Measurements from ENCODE around the gene CYLD. TPM values are rescaled to one million over a fixed set of nuclear protein-coding genes. Genes with fewer than 3 reads are reported as not detected.

CYLD gene
- total and polyA plus RNA-seq, 2 donors (not counting 1 experiment from before 2014, with no cell fraction given) = 30.0 to 160 TPM

DNA sequence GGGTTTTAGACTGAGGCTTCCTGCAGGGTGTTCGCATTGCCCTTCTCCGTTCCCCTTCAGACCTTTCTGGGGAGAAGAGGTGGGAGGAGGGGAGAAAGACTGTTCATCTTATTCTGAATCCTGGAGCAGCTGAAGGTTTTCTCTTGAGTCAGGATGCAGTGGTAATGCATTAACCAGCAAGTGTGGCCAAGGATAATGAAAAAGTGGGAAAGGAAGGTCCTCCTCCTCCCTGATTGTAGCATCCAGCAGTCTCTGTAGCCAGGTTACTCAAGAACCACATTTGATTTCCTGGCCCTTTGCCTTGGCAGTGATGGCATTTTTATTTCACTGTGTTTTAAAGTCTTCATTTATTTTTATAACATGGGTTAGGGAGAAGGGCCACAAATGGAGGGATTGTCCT is 59.1 kb downstream of the CYLD start:
- TF ChIP-seq, protein P1, sequence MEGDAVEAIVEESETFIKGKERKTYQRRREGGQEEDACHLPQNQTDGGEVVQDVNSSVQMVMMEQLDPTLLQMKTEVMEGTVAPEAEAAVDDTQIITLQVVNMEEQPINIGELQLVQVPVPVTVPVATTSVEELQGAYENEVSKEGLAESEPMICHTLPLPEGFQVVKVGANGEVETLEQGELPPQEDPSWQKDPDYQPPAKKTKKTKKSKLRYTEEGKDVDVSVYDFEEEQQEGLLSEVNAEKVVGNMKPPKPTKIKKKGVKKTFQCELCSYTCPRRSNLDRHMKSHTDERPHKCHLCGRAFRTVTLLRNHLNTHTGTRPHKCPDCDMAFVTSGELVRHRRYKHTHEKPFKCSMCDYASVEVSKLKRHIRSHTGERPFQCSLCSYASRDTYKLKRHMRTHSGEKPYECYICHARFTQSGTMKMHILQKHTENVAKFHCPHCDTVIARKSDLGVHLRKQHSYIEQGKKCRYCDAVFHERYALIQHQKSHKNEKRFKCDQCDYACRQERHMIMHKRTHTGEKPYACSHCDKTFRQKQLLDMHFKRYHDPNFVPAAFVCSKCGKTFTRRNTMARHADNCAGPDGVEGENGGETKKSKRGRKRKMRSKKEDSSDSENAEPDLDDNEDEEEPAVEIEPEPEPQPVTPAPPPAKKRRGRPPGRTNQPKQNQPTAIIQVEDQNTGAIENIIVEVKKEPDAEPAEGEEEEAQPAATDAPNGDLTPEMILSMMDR (IDR thresholded peaks at IDR 0.05) = no peak
- TF ChIP-seq EZH2 (IDR thresholded peaks at IDR 0.05; ENCODE audit: borderline replicate concordance, insufficient read depth, low read depth, low read length, poor library complexity, severe bottlenecking) = no peak
- Histone ChIP-seq H3K27ac (ENCODE audit: low read length in 2 of 2) (no peak overlapping the region), H3K9ac (ENCODE audit: low read length) (no peak overlapping the region), H3K4me2 (replicated peaks; ENCODE audit: low read depth, low read length, poor library complexity, severe bottlenecking) (no peak overlapping the region), H3K36me3 (replicated peaks in 1 of 2; ENCODE audit: control extremely low read depth in 1 of 2, control insufficient read depth in 1 of 2, extremely low read depth in 1 of 2, insufficient read depth in 2 of 2, low read length in 1 of 2) (peaks cover 3 to 30% of the 10 kb centered on the region in 2 experiments), H3K4me3 (ENCODE audit: control extremely low read depth in 1 of 5, extremely low read depth in 1 of 5, insufficient read depth in 1 of 5, low read depth in 2 of 5, low read length in 4 of 5) (no peak overlapping the region), H3K4me1 (ENCODE audit: control insufficient read depth in 2 of 2, insufficient read depth in 2 of 2, low read length in 2 of 2) (peaks cover 0 to 2% of the 10 kb centered on the region in 2 donors), H3K27me3 (replicated peaks in 1 of 4; ENCODE audit: control extremely low read depth in 1 of 4, control insufficient read depth in 3 of 4, insufficient read depth in 4 of 4, low read length in 3 of 4) (no peaks in the 10 kb centered on the region), H4K20me1 (ENCODE audit: control insufficient read depth, insufficient read depth, low read length, poor library complexity, severe bottlenecking) (no peaks in the 10 kb centered on the region), H2AFZ (ENCODE audit: insufficient read depth, low read depth, low read length, poor library complexity, severe bottlenecking) (no peak overlapping the region), H3K9me3 (ENCODE audit: control extremely low read depth in 1 of 3, control insufficient read depth in 2 of 3, insufficient read depth in 1 of 3, low read length in 2 of 3) (peaks cover 0 to 4% (median 0%) of the 10 kb centered on the region in 3 donors), H3K79me2 (ENCODE audit: control insufficient read depth, insufficient read depth, low read length) (no peaks in the 10 kb centered on the region)
- peaks cover 2% of the 10 kb centered on the region for H3K4me1 Mint-ChIP-seq
- no peak overlapping the region for H3K4me3 Mint-ChIP-seq
- intact Hi-C loops (cut with micrococcal nuclease) = no loop called here
- POLR2A ChIA-PET = no interaction called here
- ATAC-seq (ENCODE audit: low read depth) (no peak), DNase-seq (no peak)
- H3K27me3 Mint-ChIP-seq = no peaks in the 10 kb centered on the region
- H3K27ac Mint-ChIP-seq = peak overlapping the region; percentile 17
- CTCF ChIA-PET = interaction anchor here (0.5 to 0.7 kb wide), 2 partner anchors 136 to 391 kb away, joined by 3 read pairs; no protein-coding TSS in a partner anchor
- no CpG with 5 or more reads among the region's 2 CpGs for WGBS (ENCODE audit: insufficient coverage)
- no peaks in the 10 kb centered on the region for H3K9me3 Mint-ChIP-seq (ENCODE audit: insufficient read depth)

DNA sequence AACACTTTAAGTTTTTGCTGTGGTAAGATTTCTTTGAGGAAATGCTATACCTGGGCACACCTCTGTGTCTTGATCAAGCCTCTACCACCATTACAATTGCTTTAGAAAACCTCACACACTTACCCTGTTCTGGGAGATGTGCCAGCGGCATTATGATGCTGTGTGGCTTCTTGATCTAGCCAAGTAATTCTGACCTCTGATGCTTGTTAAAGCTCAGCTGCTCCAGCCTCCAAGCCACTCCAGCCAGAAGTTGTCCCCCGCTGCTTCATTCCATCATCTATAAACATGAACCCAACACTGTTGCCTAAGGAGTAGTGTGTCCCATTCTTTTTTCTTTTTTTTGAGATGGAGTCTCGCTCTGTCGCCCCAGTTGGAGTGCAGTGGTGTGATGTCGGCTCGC is 60.1 kb downstream of the CYLD start:
- no peak overlapping the region for H2AFZ ChIP-seq (ENCODE audit: insufficient read depth, low read depth, low read length, poor library complexity, severe bottlenecking)
- H3K4me1 ChIP-seq (ENCODE audit: control insufficient read depth in 2 of 2, insufficient read depth in 2 of 2, low read length in 2 of 2) = peaks cover 6 to 10% of the 10 kb centered on the region in 2 donors
- ATAC-seq (ENCODE audit: low read depth) (no peak), DNase-seq (no peak)
- no peaks in the 10 kb centered on the region for H3K27me3 Mint-ChIP-seq
- no peak overlapping the region for H3K4me2 ChIP-seq (replicated peaks; ENCODE audit: low read depth, low read length, poor library complexity, severe bottlenecking)
- no peaks in the 10 kb centered on the region for H3K27me3 ChIP-seq (replicated peaks in 1 of 4; ENCODE audit: control extremely low read depth in 1 of 4, control insufficient read depth in 3 of 4, insufficient read depth in 4 of 4, low read length in 3 of 4)
- no peaks in the 10 kb centered on the region for H3K79me2 ChIP-seq (ENCODE audit: control insufficient read depth, insufficient read depth, low read length)
- no peaks in the 10 kb centered on the region for H4K20me1 ChIP-seq (ENCODE audit: control insufficient read depth, insufficient read depth, low read length, poor library complexity, severe bottlenecking)
- H3K9me3 Mint-ChIP-seq (ENCODE audit: insufficient read depth) = no peaks in the 10 kb centered on the region
- peaks cover 0 to 24% of the 10 kb centered on the region in 2 experiments for H3K36me3 ChIP-seq (replicated peaks in 1 of 2; ENCODE audit: control extremely low read depth in 1 of 2, control insufficient read depth in 1 of 2, extremely low read depth in 1 of 2, insufficient read depth in 2 of 2, low read length in 1 of 2)
- no peak overlapping the region for H3K4me3 ChIP-seq (ENCODE audit: control extremely low read depth in 1 of 5, extremely low read depth in 1 of 5, insufficient read depth in 1 of 5, low read depth in 2 of 5, low read length in 4 of 5)
- H3K4me3 Mint-ChIP-seq = no peak overlapping the region
- CTCF ChIA-PET = interaction anchor here (1.1 kb wide), 1 partner anchor 137 kb away, joined by 3 read pairs; no protein-coding TSS in a partner anchor
- POLR2A ChIA-PET = no interaction called here
- intact Hi-C loops (cut with micrococcal nuclease) = no loop called here
- H3K27ac ChIP-seq (ENCODE audit: low read length in 2 of 2) = no peak overlapping the region
- H3K9me3 ChIP-seq (ENCODE audit: control extremely low read depth in 1 of 3, control insufficient read depth in 2 of 3, insufficient read depth in 1 of 3, low read length in 2 of 3) = peaks cover 0 to 4% (median 0%) of the 10 kb centered on the region in 3 donors
- WGBS (ENCODE audit: insufficient coverage) = 96% methylated on average over 4 of the region's 6 CpGs
- H3K4me1 Mint-ChIP-seq = peaks cover 9% of the 10 kb centered on the region
- H3K27ac Mint-ChIP-seq = no peak overlapping the region
- no peak for TF ChIP-seq EZH2 (IDR thresholded peaks at IDR 0.05; ENCODE audit: borderline replicate concordance, insufficient read depth, low read depth, low read length, poor library complexity, severe bottlenecking)
- TF ChIP-seq, protein P1 (IDR thresholded peaks at IDR 0.05) = no peak
- H3K9ac ChIP-seq (ENCODE audit: low read length) = no peak overlapping the region
